NCI-H146 treated with DMSO at 0.1 percent for 48 hours (cell line): ENCODE measurements around the gene UTF1.

Experiments
- DNase-seq: peaks from one replicate; lab custom pipeline; 2025; ENCODE audit not compliant: unreplicated experiment; lab: John Stamatoyannopoulos, UW

The UTF1 gene, protein sequence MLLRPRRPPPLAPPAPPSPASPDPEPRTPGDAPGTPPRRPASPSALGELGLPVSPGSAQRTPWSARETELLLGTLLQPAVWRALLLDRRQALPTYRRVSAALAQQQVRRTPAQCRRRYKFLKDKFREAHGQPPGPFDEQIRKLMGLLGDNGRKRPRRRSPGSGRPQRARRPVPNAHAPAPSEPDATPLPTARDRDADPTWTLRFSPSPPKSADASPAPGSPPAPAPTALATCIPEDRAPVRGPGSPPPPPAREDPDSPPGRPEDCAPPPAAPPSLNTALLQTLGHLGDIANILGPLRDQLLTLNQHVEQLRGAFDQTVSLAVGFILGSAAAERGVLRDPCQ

DNA sequence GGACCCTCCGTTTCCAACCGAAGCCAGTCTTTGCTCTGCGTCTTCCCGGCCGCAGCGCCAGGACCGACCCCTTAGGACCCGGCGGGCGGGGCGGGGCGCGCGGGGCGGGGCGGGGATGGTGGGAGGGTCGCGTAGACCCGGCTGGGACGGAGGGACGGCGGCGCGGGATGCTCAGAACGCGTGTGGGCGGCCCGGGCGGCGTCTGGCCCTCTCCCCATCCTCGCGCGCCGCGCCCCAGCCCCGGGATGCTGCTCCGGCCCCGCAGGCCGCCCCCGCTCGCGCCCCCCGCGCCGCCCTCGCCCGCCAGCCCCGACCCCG is at the start of gene UTF1:
Gene UTF1, plus strand, starts transcription at position 174 of the 318 bp plus-strand sequence. Its CDS starts 72 bp downstream, at position 246.
- no peak for DNase-seq

DNA sequence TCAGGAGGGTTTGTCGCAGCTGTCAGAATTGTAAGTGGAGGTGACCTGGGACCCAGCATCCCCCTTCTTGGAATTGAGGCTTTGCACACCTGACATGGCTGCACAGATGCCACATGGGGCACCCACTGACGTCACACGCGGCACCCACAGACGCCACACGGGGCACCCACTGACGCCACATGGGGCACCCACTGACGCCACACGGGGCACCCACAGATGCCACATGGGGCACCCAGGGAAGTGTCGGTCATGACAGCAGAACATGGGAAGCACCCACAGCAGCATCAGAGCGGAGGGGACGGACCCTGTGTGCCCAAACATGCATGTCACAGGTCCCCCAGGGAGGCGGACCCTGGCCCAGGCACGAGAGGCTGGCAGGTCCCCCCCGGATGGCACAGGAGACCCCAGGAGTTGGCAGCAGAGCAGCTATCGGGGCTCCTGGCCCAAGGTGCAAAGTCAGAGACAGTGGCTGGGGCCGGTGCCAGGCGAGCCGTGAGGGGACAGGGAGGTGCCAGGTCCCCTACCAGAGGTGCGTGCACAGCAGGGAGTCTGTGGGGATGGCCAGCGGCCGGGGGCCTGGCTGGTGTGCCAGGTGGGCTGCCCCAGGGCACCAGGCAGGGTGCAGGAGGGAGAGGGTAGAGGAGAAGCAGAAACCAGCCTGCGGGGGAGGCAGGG is 48.9 kb upstream of the UTF1 start:
- no peak for DNase-seq

DNA sequence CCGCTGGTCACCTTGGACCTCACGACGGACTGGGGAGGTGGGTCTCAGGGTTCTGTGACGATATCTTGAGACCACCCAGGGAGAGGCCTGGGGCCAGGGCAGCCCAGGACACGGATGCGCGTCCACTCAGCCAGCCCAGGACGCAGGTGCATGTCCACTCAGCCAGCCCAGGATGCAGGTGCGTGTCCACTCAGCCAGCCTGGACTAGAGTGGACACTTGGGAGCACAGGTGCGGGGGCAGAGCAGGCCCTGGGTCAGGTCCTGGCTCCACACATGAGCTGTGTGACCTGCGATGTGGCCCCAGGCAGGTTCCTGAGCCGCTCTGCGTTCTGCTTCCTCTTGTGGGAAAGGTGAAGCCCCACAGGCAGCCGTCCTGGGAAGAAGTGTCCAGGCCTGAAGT is 47.8 kb upstream of the UTF1 start:
- DNase-seq, result no peak

DNA sequence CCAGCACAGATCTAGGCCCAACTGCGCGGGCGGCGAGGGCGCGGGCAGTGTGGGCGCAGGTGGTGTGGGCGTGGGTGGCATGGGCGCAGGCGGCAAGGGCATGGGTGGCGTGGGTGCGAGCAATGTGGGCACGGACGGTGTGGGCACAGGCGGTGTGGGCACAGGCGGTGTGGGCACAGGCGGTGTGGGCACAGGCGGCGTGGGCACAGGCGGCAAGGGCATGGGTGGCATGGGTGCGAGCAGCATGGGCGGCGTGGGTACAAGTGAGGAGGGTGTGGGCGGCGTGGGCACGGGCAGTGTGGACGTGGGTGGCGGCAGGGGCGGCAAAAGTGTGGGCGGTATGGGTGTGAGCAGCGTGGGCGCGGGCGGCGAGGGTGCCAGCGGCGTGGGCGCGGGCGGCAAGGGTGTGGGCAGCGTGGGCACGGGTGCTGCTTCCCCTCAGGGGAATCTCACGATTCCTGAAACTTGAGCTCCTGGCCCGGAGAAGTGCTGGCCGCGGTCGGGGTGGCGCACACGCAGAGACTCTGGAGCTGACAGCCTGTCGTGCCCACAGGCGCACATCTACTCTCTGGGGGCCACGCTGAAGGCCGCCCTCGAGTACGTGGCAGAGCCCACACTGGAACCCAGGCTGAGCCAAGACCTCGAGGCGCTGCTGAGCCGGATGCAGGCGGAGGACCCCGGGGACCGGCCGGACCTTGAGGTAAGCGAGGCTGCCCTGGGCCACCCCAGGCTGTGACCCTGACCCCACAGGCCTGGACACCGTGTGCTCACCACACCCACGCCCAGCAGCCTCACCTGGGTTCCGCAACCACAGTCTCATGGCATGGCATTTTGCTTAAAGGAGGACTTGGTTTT is 47.0 kb upstream of the UTF1 start:
- no peak for DNase-seq

DNA sequence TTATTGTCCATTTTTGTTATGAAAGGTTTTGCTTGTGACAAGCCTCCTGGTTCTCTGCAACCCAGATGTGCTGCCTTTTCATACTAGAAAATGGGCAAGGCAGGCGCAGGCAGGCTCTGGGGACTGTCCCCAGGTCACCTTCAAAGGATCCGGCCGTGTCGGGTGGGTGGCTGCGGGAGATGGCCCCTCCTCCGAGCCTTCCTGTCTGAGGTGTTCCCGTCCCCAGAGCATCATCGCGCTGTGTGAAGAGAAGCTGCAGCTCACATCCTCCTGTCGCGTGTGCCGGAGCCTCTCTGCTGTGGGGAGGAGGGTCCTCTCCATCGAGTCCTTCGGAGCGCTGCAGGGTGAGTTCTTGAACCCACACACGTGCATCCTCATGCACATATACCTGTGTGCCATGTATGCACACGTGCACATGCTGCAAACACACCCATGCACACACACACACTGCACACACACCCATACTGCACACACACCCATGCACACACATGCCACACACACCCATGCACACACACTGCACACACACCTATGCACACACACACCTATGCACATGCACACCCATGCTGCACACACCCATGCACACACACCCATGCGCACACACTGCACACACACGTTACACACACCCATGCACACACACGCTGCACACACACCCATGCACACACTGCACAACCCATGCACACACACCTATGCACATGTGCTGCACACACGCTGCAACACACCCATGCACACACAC is 46.2 kb upstream of the UTF1 start:
- no peak for DNase-seq

DNA sequence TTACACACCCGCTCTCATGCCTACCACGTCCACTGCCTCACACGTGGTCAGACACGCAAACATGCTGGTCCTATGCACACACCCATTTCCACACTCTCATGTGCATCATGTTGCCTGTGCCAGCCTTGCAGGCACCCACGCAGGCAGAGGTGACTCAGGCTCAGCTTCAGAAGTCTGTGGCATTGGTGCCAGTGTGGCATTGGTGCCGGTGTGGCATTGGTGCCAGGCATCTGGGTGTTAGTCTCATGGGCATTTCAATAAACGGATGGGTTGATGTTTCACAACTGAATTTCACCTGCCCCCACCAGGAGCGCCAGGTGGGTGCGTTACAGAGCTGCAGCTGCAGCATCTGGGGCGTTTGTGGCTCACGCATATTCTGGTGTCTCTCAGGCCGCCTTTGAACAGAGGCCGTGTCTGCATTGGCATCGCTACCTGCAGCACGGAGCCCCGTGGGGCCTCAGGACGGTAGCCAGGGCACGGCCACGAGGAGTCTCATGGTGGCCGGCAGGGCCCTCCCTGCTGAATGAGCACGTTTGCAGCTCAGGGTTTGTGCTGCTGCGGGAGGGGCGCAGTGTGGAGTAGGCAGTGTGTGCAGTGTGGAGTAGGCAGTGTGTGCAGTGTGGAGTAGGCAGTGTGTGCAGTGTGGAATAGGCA is 45.3 kb upstream of the UTF1 start:
- no peak for DNase-seq

DNA sequence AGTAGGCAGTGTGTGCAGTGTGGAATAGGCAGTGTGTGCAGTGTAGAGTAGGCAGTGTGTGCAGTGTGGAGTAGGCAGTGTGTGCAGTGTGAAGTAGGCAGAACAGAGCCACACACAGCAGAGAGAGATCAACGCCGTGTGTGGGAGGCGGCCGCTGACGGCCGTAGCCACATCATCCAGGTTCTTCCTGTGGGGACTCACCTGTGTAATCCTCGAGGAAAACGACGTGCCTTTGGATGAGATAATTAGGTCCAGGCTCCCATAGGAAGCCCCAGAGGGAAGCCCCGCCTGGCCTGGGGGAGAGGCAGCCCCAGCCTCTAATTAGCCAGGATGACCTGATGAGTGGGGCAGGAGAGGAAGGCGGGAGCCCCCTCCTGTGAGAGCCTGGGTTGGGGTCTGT is 44.6 kb upstream of the UTF1 start:
- no peak for DNase-seq

DNA sequence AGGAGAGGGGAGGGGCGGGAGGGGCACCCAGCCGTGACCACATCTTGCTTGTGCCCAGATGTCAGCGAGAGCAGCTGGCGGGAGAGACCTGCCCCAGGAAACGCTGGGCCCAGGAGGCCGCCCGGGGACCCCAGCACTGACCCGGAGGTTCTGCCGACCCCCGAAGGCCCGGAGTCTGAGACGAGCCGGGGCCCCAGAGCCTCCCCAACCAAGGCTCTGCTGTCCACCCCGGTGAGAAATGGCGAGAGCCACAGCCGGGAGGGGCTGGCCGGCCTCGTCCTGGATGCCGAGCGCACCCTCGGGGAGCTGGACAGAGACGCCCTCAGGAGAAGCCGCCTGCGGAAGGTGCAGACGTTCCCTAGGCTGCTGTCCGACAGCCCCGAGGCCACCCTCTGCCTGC is 44.1 kb upstream of the UTF1 start:
- no peak for DNase-seq

DNA sequence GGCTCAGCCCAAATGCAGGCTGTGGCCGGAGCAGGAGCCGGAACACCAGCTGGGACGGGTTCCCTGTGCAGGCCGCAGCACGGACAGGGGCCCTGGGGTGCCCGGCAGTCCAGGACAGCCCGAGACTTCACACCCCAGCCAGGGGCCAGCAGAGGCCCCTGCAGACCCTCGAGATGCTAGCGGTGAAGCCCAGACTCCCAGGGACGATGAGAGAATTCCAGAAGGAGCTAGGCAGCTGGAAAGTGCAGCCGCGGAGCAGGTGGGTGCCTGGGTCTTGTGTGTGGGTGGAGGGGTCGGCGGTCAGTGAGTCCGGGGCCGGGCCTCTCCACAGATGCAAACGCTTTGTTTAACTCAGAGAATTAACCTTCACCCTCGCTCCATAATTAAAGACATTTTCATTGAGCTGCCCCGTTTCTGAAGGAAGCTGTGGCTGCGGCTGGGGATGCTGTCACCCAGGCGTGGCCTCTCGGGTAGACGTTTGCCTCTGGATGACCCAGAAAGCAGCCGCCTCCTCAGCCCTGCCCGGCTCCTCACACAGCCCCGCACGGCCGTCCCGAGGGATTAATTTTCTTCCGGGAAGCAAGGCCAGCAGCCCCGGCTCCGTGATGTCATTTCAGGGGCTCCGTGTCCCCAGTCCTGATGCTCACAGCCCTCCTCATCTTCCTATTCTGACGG is 43.5 kb upstream of the UTF1 start:
- no peak for DNase-seq

DNA sequence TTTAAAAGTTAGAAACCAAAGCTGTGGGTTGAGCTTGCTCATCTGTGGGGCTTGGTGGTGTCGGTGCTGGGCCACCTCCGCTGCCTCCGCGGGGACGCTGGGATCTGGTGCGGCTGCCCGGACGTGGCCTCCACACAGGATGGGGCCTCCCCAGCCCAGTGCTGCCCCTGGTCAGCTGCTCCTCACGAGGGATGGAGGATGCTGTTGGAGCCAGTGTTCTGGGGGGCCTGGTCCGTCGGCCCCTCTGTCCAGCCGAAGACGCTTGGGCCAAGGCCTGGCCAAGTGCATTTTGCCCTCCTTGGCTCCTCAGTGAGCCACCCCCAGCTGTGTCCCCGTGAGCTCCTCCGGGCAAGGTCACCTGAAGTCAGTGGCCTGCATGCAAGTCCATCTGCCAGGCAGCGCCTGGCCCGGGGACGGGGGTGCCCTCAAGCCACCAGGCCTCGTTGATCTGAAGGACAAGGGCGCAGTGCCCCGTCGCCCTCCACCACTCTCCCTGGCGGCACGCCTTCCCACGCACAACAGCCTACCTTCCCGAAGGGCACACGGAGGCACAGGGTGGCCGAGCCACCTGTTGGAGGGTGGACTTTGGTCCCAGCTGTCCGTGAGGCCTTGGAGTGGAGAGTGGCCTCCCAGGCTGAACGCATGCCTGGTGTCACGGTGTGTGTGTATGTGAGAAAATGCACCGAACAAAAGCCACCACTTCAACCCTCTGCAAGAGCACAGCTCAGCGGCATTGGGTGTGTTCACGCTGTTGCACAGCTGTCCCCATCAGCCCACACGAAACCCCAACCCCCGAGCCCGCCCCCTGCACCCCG is 42.7 kb upstream of the UTF1 start:
- DNase-seq, result no peak

DNA sequence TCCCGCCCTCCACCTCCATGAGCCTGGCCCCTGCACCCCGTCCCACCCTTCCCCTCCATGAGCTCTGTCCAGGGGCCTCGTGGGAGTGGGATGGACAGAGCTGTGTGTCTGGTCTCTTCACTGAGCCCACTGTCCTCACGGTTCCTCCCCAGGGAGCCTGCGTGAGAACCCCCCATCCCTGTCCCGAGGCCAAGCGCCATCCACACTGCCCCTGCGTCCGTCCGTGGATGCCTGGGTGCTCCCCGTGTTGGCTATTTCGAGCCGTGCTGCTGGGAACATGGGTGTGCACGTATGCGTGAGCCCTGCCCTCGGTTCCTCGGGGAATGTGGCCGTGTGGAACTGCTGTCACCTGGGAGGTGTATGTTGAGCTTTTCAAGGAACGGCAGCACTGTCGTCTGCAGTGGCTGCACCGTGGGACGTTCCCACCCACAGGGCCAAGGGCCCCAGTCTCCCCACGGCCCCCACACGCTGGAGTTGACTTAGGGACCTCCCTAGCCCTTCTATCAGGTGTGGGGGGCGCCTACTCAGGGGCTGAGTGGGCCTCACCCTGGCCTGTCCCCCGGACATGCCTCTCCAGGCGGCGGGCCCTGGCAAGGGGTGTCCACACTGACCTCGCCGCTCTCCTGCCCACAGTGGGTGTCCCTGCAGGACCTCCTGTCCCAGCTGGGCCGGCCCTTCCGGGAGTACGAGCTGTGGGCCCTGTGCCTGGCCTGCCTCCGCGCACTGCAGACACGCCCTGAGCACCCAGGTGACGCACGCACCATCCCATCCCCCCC is 41.9 kb upstream of the UTF1 start:
- no peak for DNase-seq

DNA sequence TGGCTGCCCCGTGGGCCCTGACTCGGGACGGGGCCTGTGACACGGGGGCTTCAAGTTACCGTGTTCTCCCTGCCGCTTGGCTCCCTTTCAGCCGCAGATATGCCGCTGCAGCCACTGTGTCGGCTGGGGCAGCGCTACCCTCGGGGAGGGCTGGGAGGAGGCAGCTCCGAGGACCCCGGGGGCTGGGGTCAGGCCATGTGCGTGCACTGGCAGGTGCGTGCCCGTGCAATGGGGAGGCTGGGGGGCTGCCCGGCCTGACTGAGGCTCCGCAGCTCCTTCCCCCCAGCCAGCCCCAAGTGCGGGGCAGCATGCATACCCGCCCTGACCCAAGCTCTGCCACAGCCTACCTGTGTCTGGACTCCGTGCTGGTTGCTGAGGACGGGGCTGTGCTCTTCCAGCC is 40.8 kb upstream of the UTF1 start:
- DNase-seq, result no peak

DNA sequence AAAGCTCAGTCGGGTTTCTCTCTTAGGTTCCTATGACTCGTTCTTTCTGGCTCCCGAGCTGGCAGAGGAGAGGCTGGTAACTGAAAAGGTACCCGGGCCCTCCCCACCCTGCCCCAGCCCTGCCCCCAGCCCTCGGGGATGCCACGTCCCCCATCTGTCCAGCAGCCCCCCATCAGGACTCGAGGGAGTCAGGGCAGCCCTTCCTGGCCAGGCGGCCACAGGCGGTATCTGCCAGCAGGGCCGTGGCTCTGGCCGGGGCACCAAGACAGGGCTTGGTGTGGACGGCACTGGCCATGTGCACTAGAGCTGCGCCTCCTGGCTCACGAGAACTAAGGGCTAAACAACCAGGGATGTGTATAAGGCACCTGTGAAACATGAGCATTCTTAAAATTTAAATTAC is 40.3 kb upstream of the UTF1 start:
- no peak for DNase-seq

DNA sequence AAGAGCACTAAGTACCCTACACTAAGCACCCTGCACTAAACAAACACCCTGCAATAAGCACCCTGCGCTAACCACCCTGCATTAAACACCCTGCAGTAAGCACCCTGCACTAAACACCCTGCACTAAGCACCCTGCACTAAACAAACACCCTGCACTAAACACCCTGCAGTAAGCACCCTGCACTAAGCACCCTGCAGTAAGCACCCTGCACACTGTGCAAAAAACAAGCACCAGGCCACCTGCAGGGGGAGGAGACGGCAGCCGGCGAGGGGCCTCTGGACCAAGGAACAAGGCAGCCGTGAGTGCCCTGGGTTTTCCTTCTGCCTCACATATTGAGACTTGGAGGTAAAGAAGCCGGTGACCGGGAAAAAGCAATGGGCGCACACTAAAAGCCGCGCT is 39.8 kb upstream of the UTF1 start:
- no peak for DNase-seq

DNA sequence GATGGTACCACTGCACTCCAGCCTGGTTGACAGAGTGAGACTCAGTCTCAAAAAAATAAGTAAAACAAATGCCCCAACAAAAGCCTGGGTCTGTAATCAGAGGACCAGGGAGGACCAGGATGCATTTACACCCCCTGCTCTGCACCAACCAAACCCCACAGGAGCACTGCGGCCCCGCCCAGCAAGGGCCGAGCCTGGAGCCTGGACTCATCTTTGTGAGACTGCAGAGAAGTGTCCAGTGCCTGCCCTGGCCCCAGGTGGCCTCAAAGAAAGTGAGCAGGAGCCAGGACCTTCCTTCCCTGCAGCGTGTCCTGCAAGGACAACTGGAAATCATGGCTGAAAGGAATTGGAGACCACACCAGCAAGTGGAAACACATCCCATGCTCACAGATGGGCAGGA is 38.4 kb upstream of the UTF1 start:
- DNase-seq, result no peak

DNA sequence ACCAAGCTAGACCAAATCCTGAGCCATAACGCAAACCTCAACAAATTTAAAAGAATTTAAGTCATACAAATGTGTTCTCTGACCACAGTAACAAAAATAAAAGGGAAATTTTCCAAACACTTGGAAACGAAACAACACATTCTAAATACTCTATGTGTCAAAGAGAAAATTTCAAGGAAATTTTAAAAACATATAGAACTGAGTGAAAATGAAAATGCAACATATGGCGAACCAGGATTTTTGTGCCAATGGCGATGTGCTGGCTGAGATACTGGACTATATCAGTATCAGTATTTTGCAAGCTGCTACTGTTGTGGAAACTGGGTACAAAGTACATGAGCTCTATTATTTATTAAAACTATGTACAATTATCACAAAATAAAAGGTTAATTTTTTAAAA is 35.9 kb upstream of the UTF1 start:
- no peak for DNase-seq

DNA sequence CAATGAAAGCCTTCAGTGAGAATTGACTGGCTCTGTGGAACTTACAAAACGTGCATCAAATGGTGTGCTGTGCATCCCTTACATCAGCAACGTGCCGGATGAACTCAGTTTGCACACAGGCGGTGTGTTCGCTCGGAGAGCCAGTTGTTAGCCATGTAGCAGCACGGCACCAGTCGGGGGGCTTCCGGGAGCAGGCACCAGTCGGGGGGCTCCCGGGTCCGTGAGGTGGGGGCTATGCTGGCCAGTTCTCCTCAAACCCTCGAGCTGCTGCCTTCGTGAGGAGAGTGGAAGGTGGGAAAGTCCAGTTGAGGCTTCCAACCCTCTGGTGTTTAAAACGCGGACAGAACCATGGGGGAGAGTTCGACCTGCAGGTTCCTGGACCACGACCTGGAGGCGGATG is 34.9 kb upstream of the UTF1 start:
- no peak for DNase-seq

DNA sequence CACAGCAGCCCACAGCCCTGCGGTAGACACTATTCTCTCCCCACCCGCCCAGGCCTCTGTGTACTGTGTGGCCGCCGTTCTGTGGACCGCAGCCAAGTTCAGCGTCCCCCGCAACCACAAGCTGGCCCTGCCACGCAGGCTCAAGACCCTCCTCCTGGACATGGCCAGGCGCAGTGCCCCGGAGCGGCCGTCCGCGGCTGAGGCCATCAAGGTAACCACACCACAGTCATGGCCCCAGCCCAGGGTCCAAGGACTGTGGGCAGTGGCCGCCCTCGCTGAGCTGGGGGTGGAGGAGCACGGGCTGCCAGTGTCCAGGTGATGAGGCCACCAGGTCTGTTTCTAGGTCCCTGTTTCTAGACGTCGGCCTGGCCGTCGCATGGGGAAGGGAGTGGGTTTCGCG is 34.4 kb upstream of the UTF1 start:
- no peak for DNase-seq
